ENCODE measurements around the gene SLC9A9.

The SLC9A9 gene

DNA sequence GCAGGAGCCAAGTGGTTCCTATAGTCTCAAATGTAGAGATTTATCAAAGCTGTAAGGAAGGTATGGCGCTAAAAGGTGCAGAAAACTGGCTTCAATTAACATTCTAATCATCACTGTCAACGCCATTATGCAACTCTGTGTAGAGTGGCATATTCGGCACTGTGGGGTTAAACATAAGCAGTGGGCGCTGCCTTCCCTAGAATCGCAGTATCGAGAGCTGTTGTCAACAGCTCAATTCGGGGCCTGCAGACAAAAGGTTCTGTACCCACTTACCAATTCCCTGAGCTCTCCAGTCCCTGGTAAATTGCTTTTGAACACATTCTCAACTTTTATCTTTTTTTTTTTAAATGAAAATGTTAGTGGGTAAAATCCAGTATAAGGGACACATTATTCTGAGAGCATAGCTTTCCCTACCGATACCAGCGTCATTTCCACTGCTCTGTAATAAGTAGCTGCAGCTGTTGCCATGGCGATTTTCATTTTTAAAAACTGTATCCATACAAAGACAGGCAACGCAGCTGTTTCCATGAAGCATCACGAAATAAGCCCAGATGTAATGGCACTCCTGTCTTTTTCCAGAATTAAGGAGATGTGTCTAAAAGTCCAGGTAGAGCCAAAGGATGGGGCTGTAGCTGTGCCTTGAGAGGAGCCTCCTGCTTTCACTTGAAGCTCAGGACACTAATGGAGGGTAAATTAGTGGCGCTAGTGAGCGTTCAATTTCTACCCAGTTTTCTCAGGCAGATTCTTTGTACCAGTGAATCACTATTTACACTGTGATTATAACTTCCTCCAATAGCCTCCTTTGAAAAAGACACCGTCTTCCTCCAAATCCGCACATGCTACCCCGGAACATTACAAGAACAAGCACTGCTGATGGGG lies 250.3 kb downstream of the SLC9A9 start:
- DNase-seq (ENCODE audit: low spot score): no peak

DNA sequence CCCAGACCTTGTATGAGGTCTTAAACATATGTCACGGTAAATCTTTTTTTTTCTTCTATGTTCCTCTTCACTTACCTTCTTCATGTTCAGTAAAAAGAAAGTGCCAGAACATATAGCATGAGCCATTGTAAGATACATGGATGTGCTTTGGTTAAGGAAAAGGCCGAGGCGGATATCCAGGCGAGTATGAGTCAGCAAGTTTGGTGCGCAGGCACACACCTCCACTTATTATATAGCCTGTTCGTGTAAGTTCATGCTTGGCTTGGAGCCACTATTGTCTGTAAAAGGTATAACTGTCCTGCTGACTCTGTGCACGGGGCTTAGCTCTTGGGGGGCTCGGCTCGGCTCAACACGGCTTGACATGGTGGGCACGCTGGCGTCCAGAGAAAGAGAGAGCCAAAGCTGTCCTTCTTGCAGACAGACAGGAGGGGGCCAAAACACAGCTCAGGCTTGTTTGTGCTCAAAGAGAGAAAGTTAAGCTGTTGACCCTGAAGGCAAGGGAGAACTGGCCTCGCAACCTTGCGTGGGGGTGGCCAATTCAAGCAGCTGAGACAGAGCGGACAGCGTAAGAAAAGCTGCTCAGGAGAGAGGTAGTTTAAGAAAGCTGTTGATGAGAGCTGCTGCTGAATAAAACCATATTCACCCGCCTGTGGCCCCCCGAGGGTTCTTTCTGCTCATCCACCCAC lies 251.2 kb downstream of the SLC9A9 start:
- DNase-seq (ENCODE audit: low spot score): no peak

DNA sequence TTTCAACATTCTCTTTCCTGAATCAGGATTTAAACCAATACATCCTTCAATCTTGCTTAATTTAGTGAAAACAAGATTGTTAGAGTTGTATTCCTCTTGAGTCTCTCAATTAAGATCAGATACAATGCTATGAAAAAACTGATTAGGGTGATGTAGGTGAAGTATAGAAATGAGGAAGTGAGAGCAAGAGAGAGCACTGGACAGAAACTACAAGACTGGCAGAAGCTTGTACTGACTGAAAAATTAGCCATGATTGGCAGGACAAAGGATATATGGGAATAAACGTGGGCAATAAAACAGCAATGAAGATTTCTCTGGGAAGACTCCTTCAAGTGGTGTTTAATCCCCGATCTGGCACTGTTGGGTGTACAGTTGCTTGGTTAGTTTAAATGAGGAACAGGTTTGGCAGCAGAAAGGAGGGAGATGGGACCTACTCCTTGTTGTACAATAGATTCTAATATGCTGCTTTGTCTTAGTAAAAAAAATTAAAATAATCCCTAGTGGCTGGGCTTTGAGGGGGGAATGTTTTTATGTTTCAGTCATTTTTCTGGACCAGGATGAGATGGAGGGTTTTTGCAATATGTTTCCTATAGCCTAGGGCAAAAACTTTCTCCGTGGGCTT lies 252.7 kb downstream of the SLC9A9 start:
- no peak for DNase-seq (ENCODE audit: low spot score)

DNA sequence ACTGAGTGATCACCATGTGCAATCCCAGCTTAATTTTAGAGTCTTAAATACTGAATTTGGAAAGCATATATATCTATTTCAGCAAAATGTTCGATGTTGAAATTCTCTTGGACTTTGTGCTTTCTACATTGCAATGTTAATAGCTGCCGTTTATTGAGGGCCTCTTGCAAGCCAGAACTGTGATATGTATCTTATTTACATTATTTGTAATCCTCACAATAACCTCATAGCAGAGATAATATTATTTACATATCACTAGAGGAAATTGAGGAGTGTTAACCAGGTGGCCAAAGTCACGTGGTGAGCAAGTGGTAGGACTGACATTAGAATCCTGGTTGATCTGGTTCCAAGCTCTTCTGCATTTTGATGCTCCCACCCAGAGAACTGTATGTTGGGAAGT lies 254.1 kb downstream of the SLC9A9 start:
- no peak for DNase-seq (ENCODE audit: low spot score)

DNA sequence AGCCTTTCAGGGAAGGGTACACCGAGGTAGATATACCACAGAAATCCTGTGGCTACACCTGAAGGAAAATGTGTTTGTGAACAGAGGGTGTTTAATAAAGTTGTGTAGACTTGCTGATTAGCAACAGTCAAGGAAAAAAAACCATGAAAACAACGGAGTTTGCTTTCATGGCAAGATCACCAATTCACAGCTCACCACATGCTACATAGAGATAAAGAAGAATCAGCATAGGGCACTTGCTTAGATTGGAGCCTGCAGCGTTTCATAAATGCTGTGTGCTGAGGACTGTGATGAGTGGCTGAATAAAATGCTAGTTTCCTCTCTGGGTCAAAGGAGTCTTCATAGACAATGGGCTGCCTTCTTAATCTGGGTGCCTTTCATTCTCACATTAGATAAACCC lies 257.6 kb downstream of the SLC9A9 start:
- no peak for DNase-seq (ENCODE audit: low spot score)

DNA sequence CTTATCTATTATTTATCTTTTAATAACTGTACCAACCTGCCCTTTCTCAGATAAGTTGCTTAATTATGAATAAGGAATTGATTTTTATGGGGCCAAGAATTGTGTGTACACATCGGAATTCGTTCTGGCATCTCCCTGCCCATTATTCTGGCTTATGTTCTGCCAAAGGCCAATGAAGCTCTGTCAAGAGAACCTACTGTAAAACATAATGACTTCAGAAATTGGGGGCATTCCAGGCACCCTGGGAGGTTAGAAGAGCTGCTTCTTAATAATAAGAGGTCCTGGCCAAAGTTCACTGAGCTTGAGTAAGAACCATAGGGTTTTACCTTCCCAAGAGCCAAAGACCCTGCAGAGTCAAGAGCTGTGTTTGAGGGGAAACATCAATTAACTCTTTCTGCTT lies 261.7 kb downstream of the SLC9A9 start:
- DNase-seq (ENCODE audit: low spot score): no peak

DNA sequence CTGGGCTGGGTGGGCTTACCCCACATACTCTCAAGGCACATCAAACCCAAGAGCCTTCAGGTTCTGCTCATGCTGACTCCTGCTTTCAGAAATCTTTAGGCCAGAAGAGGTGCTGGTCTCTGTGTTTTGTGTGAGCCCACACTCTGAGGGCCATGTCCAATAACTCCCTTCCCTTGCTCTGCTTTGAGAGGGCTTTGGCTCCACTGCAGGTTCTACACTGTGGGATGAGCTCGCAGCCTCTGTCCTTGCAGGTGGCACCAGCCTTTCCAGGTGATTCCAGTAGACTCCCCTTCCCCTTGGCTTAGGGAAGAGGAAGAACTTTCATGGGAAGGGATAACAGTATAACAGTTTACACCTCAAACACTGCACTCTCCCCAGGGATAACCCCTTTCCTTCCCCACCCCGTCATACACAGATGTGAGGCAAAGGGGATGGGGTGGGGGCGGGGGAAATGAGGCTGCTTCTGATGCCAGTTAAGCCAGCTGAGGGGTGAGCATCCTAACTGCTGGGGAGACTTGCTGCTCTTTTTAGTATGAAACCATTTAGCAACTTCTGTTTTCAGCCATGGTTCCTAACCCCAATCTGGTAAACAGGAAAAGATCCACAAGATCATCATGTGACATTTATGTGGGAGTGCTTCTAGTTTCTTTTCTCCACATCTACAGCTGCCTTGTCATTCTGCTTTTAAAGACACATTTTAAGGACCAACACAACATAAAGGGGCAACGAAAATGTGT lies 262.4 kb downstream of the SLC9A9 start:
- peak; percentile 27 for DNase-seq (ENCODE audit: low spot score)

DNA sequence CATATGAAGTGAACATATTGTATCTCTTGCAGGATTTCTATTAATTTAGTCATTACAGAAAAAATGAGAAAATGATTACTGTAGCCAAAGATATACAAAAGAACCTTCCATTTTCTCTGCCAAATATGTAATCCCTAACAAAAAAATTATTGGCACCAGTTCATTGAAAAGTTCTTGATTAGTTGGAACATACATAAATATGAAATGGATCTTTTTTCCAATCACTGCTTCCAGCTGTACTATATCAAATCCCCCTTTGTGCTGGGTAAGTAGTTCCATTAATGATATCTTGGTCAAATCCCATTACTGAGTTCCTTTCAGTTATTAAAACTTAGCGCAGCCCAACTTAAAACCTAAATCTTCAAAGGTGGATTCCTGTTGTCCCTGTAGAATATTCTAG lies 263.8 kb downstream of the SLC9A9 start:
- DNase-seq (ENCODE audit: low spot score): no peak

DNA sequence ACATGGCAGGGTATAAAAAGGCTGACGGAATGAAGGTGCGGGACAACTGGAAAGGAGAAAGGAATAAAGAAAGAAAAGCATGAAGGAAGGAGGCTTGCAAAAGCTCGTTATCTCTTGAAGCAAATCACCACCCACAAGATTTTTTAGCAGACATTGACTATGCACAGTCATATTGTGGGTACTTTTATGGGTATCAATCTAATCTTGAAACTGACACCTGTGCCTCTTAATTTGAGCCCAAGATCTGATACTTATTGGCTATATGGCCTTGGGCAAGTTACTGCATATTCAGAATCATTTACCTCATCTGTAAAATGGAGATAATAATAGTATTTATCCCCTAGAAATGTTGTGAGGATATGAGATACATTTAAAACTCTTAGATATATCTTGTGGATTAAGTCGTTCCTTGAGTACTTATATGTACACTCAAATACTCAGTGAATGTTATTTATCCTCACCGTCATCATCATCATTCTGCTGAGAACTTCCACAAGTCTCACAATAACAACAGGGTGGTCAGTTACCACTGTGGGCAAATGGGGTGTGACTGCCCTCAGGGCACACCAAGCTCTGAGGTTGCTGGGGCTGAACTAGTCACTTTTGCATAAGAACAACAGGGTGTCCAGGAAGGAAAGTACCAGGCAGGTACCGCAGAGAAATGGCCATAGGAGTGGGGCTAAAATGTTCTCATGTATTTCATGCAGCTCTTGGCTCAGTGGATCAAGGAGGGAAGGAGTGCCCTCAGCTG lies 266.1 kb downstream of the SLC9A9 start:
- DNase-seq (ENCODE audit: low spot score): peak; percentile 62

DNA sequence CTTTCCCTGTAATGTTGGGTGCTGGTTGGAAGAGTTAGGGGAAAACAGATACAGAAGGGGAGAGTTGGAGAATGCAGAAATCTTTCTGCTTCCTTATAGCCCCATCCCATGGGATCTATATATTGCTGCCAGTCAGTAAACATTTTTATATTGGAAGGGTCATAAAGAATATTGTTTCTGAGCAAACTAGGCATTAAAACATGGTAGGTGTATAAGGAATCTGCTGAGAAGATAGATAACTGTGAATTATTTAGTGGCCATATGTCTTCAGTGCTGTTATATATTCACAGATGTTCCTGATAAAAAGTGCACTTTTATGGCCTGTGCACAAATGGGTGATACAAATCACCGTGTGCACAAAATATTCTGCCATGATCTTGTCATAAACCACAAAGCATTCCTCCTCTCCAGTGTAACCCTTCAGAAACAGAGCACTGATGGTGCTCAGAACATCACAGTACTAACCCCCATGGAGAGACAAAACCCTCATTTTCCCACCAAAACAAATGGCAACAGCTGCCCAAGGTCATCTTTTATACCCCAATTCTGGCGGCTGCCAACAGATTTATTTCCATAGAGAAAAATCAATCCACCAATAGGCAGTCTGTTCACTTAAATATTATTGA lies 269.3 kb downstream of the SLC9A9 start:
- no peak for DNase-seq (ENCODE audit: low spot score)

DNA sequence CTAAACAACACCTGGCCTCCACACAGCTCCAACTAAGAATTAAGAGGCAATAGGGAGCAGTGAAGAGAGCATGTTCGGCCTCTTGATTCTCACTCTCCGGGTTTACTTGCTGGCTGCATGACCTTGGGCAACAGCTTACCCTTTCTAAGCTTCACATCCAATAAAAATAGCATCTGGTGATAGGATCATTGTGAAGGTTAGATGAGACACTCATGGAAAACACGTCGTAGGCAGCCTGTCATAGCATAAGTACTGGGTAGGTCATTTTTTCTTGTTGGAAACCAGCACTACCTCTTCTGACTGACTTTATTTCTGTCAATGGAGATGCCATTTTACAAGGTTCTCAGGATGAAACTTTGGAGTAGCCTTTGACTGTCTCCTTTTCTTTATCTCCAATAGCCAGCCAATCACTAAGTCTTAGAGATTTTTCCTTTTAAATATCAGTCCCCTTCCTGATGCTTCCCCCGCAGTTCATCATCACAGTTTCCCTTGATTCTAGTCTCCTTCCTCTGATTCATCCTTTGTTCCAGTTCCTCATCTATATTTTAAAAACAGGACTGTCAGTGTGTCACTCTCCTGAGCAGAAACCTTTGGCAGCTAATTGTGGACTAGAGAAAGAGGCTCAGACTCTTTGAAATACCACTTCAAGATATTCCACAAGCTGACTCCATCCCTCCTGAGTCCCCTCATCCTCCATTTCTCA lies 271.5 kb downstream of the SLC9A9 start:
- DNase-seq (ENCODE audit: low spot score): no peak

DNA sequence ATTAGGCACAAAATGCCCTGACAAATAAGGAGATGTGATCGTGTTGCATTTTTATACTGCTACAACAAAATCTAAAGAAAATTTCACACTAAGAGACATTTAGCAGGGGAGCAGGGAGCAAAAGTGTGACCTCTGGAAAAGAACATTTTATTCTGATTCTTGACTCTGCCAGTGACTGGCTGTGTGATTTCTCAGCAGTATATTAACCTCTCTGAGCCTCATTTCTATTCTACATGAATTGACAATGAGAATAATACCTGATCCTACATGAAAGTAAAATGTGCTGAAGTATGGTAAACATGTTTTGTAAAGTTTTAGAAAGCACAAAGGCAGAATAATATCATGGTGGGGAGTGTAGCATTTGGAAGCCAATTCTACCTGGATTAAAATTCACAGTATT lies 273.3 kb downstream of the SLC9A9 start:
- DNase-seq (ENCODE audit: low spot score): no peak

DNA sequence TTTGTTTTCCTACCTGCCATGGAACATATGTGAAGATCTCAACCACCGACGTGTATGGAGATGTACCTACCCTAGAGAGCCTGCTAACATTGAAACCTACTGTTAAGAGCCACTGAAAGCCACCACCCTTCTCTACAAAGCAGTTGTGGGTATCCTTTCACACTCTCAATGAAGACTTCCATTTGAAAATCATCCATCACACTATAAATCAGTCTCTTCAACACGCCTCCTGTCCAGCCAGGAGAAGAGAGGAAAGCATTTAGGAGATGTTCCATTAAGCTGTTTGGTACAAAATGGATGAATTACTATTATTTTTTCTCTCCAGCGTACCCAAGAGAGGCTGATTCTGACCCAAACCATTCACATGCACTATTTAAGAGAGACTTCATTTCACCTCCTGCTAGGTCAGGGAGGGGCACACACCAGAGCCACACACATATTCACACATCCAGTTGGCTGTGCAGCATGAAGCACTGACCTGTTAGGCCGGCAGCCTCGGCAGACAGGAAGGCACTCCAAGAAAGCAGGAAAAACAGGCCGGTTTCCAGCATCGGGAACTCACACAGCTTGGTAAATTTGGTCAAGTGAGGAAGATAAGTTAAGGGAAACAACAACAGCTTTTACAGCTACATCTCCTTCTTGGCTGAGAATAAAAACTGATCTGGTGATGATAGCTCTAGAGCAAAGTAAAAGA lies 274.5 kb downstream of the SLC9A9 start:
- DNase-seq (ENCODE audit: low spot score): no peak

DNA sequence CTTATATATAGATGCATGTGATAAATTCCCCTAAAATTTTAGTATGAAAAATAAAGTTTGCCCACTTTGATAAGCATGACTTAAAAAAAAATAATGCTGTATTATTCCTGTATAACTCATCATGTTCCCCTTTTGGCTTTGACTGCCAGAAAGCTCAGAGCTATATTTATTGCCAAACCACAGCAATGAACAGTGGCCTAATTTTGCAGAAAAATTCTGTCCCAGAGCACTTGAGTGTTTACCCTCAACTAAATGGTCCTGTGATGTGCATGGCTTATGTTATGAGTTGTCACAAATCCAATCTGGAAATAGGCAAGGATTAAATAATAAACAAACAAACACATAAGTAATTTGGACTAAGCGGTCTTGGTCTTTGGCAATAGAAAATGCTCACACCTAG lies 276.7 kb downstream of the SLC9A9 start:
- DNase-seq (ENCODE audit: low spot score): no peak

DNA sequence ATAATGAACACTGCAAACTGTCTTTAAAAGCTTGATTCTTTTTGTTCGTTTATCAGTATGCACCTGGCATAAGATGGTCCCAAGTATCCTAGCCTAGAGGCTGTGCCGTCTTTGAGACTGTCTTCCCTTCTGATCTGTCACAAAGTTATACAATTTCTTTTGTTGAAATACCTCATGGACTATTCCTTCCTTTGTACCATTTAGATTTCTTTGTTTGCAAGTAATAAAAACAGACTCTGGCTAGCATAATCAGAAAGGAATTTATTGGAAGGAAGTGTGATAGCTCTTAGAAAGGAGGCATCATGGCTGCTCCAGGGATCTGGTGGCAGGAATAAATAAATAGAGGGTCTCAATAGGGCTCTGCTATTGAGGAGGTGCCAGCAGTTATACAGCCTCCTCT lies 280.4 kb downstream of the SLC9A9 start:
- DNase-seq (ENCODE audit: low spot score): no peak

DNA sequence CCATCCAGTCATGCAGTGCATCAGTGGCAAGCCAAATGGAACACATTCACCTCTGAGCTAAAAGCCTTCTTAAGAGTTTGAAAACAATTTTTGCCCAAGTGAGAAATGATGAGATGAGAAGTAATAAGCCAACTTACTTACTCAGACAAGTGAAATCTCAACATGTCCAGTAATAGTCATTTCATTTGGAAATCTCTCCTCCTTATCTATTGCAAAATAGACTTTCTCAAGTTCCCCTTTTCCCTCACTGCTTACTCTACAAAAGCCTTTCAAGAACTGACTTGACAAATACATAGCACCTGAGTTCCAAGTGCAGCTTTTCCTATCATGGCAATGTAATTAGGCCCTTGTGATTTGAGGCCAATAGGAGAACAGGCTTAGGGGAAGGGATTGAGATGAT lies 282.3 kb downstream of the SLC9A9 start:
- DNase-seq (ENCODE audit: low spot score): no peak

DNA sequence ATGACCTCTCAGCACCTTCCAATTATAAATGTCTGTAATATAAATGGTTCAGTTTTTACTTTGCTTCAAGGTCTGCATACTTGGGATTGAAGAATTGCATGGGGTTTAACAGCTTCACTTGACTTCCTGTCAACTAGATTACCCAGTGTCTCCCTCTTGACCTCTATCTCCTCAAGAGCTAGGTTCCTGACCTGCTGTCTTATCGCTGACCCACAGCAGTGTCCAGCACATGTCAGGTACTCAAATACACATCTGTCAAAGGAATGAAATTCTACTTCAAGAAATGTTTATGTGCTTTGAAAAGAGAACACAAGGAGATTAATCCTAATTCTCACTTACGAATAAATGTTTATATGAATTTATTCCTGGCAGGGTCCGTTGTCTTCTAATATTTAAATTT lies 284.5 kb downstream of the SLC9A9 start:
- DNase-seq (ENCODE audit: low spot score): no peak

DNA sequence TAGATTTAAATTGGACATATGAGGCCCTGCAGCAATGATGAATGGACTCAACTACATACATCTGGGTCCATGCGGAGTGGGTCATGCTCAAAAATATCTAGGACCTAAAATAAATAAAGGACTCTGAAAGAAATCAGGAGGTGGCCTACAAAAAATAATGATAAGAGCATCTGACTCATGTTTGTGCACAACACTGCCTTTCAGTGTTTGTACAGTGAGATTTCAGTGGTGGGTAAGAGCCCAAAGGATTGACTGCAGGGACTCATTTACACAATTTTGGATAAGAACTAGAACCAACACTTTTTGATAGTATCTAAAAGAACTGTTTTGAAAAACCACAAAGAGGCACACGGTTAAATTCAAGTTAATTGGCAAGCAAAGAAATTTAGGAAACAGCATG lies 285.5 kb downstream of the SLC9A9 start:
- DNase-seq (ENCODE audit: low spot score): no peak

DNA sequence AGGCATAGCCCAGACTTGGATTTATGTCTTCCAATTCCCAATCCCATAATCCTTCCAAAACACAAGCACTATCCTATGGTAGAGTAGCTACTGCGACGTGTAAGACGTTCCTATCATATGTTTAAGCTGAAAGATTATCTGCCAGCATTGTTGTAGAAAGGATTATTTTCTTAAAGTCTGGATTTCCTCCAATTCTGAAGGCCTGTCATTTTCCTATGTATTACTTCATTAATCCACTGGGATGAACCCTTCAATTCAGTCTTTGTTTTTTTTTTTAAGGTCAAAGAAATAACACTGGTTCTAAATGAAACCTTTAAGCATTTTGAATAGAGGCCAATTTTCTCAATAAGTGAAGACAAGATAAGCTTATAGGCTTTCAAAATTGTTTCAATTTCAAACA lies 289.0 kb downstream of the SLC9A9 start:
- DNase-seq (ENCODE audit: low spot score): no peak

DNA sequence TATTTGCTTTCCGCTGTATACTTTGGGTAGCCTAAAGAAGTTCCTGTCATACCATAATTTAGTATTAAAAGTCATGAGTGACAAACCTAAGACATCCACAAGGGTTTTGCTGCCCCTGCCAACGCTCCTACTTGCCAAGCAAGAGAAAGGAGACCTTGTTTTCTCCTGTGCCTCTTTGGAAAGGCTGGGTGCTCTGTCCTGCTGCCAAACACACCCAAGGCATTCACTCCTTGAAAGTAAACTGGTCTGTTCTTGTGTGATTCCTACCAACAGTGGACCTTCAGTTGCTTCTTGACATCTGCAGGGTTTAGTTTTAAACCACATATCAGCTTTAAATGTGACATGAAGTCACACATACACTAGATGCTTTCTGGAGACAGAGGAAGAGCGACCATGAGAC lies 295.4 kb downstream of the SLC9A9 start:
- DNase-seq (ENCODE audit: low spot score): no peak

All from activated CD4-positive, alpha-beta T cell treated with anti-CD3 and anti-CD28 coated beads, Interleukin-2, Interleukin-4, amounts not matched to agents 100 ng/mL and 50 ng/mL, durations not matched to agents 16 hours and 8 hours (primary cell).